ENCODE results near the gene HCN2. TPM values are rescaled to one million over a fixed set of nuclear protein-coding genes. Genes with fewer than 3 reads are reported as not detected.
"Not testable (repeated sequence)": the region's sequence is repeated elsewhere in the genome, so short reads cannot be mapped to it uniquely, and the experiment has no call there.

Gene HCN2
- total RNA-seq, 2 experiments from 2014 or later, result 0.18 TPM

DNA sequence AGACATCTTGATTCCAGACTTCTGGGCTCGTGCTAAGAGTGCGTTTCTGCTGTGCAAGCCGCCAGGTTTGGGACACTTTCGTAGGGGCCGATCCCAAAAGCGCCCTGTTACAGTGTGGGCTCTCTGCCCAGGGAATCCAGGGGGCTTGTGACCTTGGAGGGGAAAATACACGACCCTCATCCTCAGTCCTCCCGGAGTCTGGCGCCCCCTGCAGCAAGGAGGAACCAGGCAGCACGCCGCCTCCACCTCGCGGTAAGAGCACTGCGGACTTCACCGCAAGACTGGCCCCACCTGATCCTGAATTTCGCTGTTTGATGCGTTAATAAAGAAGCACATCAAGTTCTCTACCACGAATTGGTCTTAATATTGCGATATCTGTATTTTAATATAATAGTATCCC lies 38.5 kb downstream of the HCN2 start:
- H3K27ac Mint-ChIP-seq, result no peak overlapping the region
- H3K36me3 Mint-ChIP-seq (ENCODE audit: low read depth), result peaks cover 39% of the 10 kb centered on the region
- peak; percentile 35 for DNase-seq
- H3K27me3 Mint-ChIP-seq, result no peaks in the 10 kb centered on the region
- H3K4me1 Mint-ChIP-seq (ENCODE audit: low read depth), result peaks cover 19% of the 10 kb centered on the region
- ATAC-seq, result no peak
- ChIA-PET CTCF (interaction anchor here (1.5 kb wide), 1 partner anchor 44 kb away, joined by 4 read pairs; no protein-coding TSS in a partner anchor), POLR2A (interaction anchor here (0.7 kb wide), 1 partner anchor 45 kb away, joined by 3 read pairs; no protein-coding TSS in a partner anchor)
- TF ChIP-seq, protein P1, sequence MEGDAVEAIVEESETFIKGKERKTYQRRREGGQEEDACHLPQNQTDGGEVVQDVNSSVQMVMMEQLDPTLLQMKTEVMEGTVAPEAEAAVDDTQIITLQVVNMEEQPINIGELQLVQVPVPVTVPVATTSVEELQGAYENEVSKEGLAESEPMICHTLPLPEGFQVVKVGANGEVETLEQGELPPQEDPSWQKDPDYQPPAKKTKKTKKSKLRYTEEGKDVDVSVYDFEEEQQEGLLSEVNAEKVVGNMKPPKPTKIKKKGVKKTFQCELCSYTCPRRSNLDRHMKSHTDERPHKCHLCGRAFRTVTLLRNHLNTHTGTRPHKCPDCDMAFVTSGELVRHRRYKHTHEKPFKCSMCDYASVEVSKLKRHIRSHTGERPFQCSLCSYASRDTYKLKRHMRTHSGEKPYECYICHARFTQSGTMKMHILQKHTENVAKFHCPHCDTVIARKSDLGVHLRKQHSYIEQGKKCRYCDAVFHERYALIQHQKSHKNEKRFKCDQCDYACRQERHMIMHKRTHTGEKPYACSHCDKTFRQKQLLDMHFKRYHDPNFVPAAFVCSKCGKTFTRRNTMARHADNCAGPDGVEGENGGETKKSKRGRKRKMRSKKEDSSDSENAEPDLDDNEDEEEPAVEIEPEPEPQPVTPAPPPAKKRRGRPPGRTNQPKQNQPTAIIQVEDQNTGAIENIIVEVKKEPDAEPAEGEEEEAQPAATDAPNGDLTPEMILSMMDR (IDR thresholded peaks at IDR 0.05), result peak; percentile 51
- H3K4me3 Mint-ChIP-seq, result no peak overlapping the region
- no peaks in the 10 kb centered on the region for H3K9me3 Mint-ChIP-seq
- intact Hi-C loops (cut with micrococcal nuclease), result no loop called here

DNA sequence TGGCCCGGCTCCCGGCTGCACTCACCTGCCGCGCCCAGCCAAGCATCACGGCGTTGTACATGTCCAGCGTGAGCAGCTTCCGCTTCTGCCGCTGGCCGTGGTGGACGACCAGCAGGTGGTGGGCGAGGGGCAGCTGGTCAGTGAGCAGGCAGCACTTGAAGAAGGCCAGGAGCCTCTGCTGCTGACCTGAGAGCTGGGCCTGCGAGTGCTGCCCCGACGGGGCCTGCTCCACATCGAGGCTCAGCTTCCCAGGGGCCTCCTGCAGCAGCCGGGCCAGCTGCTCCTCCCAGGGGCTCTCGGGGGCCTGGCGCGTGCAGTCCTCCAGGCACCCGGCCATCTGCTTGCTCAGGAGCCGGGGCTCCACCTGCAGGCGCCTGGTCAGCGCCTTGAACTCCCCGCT lies 39.8 kb downstream of the HCN2 start:
- CTCF ChIA-PET, result interaction anchor here (1.5 kb wide), 1 partner anchor 45 kb away, joined by 4 read pairs; no protein-coding TSS in a partner anchor

DNA sequence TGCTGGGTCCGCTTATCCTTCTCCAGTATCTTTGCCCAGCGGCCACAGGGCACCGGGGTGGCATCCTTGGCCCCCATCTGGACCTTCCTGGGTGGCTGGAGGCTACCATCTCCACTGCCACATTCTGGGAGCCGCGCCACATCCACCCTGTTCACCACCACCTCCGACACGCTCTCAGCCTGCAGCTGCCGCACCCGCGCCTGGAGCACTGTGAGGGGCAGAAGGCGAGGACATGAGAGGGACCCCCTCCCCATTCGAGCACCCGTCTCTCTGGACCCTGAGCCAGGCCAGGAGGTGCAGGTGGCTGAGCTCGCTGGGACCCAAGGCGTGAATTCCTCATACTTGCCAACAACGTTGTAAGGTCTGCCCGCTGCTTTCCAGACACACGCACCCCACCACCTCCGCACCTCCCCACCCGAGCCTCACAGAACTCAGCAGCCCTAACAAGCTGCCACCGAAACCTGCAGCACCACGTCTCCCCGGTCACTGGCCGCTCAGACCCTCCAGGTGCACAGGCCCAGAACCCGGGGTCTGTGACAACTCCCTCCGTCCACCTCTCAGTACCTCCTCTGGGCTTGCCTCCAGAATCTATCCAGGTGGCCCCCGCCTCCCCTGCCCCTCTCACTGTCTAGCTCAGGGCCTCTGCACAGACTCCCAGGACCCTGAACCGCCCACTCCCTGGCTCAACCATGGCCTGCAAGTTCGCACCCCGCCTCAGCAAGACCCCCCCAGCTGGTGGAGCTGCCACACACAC lies 40.5 kb downstream of the HCN2 start:
- intact Hi-C loops (cut with micrococcal nuclease), result no loop called here
- peaks cover 39% of the 10 kb centered on the region for H3K36me3 Mint-ChIP-seq (ENCODE audit: low read depth)

More for the DNA sequence above, 39.8 kb downstream of the HCN2 start:
- POLR2A ChIA-PET; intact Hi-C loops (cut with micrococcal nuclease); DNase-seq; H3K27me3 Mint-ChIP-seq; ATAC-seq; H3K27ac Mint-ChIP-seq; H3K9me3 Mint-ChIP-seq; H3K4me3 Mint-ChIP-seq: not testable (repeated sequence)
- Mint-ChIP-seq H3K4me1 (ENCODE audit: low read depth) (peaks cover 19% of the 10 kb centered on the region), H3K36me3 (ENCODE audit: low read depth) (peaks cover 39% of the 10 kb centered on the region)

DNA sequence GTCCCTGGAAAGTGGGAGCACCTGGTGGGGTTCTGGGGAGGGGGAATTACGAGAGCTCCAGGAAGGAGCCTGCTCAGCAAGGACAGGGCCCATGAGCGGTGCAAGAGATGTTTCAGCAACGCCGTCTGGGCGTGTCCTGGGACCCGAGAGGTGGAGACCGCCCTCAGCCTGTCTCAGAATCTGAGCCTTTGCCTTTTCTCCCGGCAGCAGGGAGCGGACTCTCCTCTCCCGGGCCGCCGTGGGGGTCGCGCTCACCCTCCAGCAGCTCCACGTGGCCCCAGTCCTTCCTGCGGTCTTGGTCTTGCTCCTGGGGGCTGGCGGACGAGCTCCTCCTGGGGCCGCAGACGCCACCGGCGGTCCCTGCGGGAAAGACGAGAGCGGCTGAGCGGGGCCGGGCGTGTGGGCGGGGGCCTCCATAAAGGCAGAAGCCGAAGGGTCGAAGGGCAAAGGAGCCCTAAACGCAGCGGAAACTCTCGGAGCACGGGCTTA lies 42.9 kb downstream of the HCN2 start:
- peaks cover 19% of the 10 kb centered on the region for H3K4me1 Mint-ChIP-seq (ENCODE audit: low read depth)
- H3K36me3 Mint-ChIP-seq (ENCODE audit: low read depth), result peaks cover 34% of the 10 kb centered on the region
- ChIA-PET CTCF (interaction anchor here (1.7 to 2.6 kb wide), 2 partner anchors 48 to 100 kb away, joined by 5 to 9 read pairs; partner anchors contain the start of gene CDC34), POLR2A (interaction anchor here (0.9 to 2.3 kb wide), 5 partner anchors 20 to 44 kb away, joined by 3 to 6 read pairs (median 3); partner anchors contain the start of gene RNF126)
- peak; percentile 47 for ATAC-seq
- peak overlapping the region; percentile 92 for H3K27ac Mint-ChIP-seq
- TF ChIP-seq, protein P1 (IDR thresholded peaks at IDR 0.05), result no peak
- H3K27me3 Mint-ChIP-seq, result no peaks in the 10 kb centered on the region
- peak; percentile 75 for DNase-seq
- H3K9me3 Mint-ChIP-seq, result no peaks in the 10 kb centered on the region
- peak overlapping the region; percentile 98 for H3K4me3 Mint-ChIP-seq
- intact Hi-C loops (cut with micrococcal nuclease), result no loop called here

More for the DNA sequence above, 40.5 kb downstream of the HCN2 start:
- CTCF ChIA-PET, result interaction anchor here (1.5 kb wide), 1 partner anchor 46 kb away, joined by 4 read pairs; no protein-coding TSS in a partner anchor
- Mint-ChIP-seq H3K27me3 (no peaks in the 10 kb centered on the region), H3K4me1 (ENCODE audit: low read depth) (peaks cover 19% of the 10 kb centered on the region), H3K27ac (no peak overlapping the region), H3K9me3 (no peaks in the 10 kb centered on the region), H3K4me3 (no peak overlapping the region)
- DNase-seq, result no peak
- no peak for ATAC-seq
- POLR2A ChIA-PET, result interaction anchor here (2.3 kb wide), 1 partner anchor 18 kb away, joined by 6 read pairs; no protein-coding TSS in a partner anchor
- TF ChIP-seq, protein P1 (IDR thresholded peaks at IDR 0.05), result no peak

DNA sequence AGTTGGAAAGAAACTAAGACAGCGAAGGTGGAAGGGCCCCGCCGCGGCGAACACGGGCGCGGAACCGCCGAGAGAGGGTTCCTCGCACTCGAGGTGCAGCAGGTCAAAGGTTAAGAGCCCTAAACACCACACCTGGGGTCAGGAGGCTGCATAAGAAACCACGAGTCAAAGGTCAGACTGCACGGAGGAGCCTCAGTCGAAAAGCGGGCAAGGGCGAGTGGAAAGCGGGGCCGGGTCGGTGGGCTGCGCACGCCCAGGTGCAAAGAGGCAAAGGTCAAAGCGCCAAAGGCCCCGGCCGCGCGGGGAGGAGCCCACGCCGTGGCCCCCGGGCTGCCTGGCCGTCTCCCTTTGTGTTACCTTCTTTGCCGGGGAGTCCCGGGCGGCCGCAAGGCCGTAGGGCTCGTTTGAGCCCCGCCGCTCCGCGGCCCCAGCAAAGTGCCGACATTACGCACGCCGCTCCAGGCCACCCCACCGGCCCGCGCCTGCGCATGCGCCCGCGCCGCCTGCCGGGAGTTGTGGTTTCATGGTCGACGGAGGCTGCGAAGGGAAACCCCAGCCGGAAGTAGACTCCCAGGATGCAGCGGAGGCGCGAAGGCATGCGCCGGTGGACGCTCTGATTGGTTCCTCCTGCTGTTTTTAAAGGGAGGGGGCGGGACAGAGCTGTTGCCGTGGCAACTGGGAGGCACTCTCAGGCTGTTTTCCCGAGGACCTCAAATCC lies 43.5 kb downstream of the HCN2 start, which contains the start of gene POLRMT:
Gene POLRMT (minus strand): TSS at position 470 of the 718 bp plus-strand sequence. CDS start 25 bp downstream, at position 445.
- intact Hi-C loops (cut with micrococcal nuclease), result no loop called here
- TF ChIP-seq, protein P1 (IDR thresholded peaks at IDR 0.05), result no peak
- H3K36me3 Mint-ChIP-seq (ENCODE audit: low read depth), result peaks cover 32% of the 10 kb centered on the region
- ChIA-PET CTCF (interaction anchor here (0.6 to 2.6 kb wide), 5 partner anchors 8 to 122 kb away, joined by 3 to 9 read pairs (median 5); partner anchors contain the start of gene CDC34), POLR2A (interaction anchor here (0.9 to 1.5 kb wide), 5 partner anchors 16 to 30 kb away, joined by 3 to 6 read pairs (median 4); partner anchors contain the start of gene RNF126)
- H3K27ac Mint-ChIP-seq, result peak within 1 kb of the TSS; percentile 92
- DNase-seq (peak; percentile 98), ATAC-seq (peak; percentile 96)
- H3K9me3 Mint-ChIP-seq, result no peaks in the 10 kb centered on the region
- H3K4me1 Mint-ChIP-seq (ENCODE audit: low read depth), result peaks cover 20% of the 10 kb centered on the region
- peak within 1 kb of the TSS; percentile 98 for H3K4me3 Mint-ChIP-seq
- H3K27me3 Mint-ChIP-seq, result no peaks in the 10 kb centered on the region
